ENCODE results near the gene CFAP46. TPM values are rescaled to one million over a fixed set of nuclear protein-coding genes. Genes with fewer than 3 reads are reported as not detected.

Gene CFAP46
- total RNA-seq, 4 donors from 2014 or later: 0.29 to 9.0 (median 2.7) TPM

DNA sequence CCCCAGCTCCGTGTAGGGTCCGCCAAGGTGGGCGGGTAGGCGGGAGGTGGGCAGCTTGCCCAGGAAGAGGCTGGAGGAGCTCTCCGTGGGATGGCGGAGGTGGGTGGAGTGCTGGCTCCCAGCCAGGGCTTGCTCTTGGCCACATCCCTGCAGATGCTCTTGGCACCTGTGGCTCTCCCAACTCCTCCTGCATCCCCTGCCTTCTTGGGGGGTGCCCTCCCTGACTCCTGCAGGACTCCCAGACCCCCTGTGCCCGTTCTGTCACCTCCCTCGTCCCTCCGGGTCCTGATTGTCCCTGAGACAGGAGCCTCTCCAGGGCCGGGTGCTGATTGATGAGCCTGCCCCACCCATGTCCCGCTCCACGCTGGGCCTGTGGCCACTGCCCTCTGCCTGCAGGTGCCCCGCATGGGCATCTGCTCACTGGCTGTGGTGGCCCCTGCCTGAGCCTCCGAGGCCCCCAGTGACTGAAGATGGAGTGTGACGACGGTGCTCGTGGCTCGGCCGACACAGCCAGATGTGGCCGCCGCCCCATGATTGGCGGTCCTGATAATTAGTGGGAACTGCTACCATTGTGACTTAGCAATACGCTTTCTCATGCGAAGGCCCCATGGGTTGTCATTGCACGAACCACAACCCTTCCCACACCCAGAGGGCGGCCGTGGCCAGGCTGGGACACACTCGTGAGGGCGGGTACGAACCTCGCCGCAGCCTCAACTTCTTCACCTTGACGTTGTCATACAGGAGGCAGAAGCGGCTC is 23.6 kb downstream of the CFAP46 start:
- H3K4me1 ChIP-seq: no peaks in the 10 kb centered on the region
- no peaks in the 10 kb centered on the region for H3K9me3 ChIP-seq
- no peaks in the 10 kb centered on the region for H3K27me3 ChIP-seq
- no peak overlapping the region for H3K4me3 ChIP-seq
- H3K36me3 ChIP-seq: no peaks in the 10 kb centered on the region
- no peak for DNase-seq
- intact Hi-C loops (cut with DNase I; ENCODE audit: low total_unique reads): no loop called here
- TF ChIP-seq POLR2A (IDR thresholded peaks at IDR 0.05): no peak
- TF ChIP-seq, protein P1, sequence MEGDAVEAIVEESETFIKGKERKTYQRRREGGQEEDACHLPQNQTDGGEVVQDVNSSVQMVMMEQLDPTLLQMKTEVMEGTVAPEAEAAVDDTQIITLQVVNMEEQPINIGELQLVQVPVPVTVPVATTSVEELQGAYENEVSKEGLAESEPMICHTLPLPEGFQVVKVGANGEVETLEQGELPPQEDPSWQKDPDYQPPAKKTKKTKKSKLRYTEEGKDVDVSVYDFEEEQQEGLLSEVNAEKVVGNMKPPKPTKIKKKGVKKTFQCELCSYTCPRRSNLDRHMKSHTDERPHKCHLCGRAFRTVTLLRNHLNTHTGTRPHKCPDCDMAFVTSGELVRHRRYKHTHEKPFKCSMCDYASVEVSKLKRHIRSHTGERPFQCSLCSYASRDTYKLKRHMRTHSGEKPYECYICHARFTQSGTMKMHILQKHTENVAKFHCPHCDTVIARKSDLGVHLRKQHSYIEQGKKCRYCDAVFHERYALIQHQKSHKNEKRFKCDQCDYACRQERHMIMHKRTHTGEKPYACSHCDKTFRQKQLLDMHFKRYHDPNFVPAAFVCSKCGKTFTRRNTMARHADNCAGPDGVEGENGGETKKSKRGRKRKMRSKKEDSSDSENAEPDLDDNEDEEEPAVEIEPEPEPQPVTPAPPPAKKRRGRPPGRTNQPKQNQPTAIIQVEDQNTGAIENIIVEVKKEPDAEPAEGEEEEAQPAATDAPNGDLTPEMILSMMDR (IDR thresholded peaks at IDR 0.05): no peak
- no peak overlapping the region for H3K27ac ChIP-seq

GRCh38 chr10:132918264-132918616 is 24.1 kb downstream of the CFAP46 start:
- TF ChIP-seq POLR2A (IDR thresholded peaks at IDR 0.05): no peak
- TF ChIP-seq, protein P1 (IDR thresholded peaks at IDR 0.05): no peak
- no peak for DNase-seq

GRCh38 chr10:132916956-132917666 is 25.3 kb downstream of the CFAP46 start:
- DNase-seq: no peak

More at GRCh38 chr10:132918264-132918616, 24.1 kb downstream of the CFAP46 start:
- intact Hi-C loops (cut with DNase I; ENCODE audit: low total_unique reads): no loop called here
- Histone ChIP-seq H3K9me3 (no peaks in the 10 kb centered on the region), H3K27me3 (no peaks in the 10 kb centered on the region), H3K4me3 (no peak overlapping the region), H3K36me3 (no peaks in the 10 kb centered on the region), H3K4me1 (no peaks in the 10 kb centered on the region), H3K27ac (no peak overlapping the region)

GRCh38 chr10:132916421-132916841 is 25.9 kb downstream of the CFAP46 start:
- intact Hi-C loops (cut with DNase I; ENCODE audit: low total_unique reads): no loop called here
- no peak for DNase-seq
- no peak for TF ChIP-seq POLR2A (IDR thresholded peaks at IDR 0.05)
- TF ChIP-seq, protein P1 (IDR thresholded peaks at IDR 0.05): no peak

More at GRCh38 chr10:132916956-132917666, 25.3 kb downstream of the CFAP46 start:
- Histone ChIP-seq H3K9me3 (no peaks in the 10 kb centered on the region), H3K4me1 (no peaks in the 10 kb centered on the region), H3K36me3 (no peaks in the 10 kb centered on the region), H3K4me3 (no peak overlapping the region), H3K27me3 (no peaks in the 10 kb centered on the region), H3K27ac (no peak overlapping the region)
- intact Hi-C loops (cut with DNase I; ENCODE audit: low total_unique reads): no loop called here
- TF ChIP-seq, protein P1 (IDR thresholded peaks at IDR 0.05): no peak
- no peak for TF ChIP-seq POLR2A (IDR thresholded peaks at IDR 0.05)

DNA sequence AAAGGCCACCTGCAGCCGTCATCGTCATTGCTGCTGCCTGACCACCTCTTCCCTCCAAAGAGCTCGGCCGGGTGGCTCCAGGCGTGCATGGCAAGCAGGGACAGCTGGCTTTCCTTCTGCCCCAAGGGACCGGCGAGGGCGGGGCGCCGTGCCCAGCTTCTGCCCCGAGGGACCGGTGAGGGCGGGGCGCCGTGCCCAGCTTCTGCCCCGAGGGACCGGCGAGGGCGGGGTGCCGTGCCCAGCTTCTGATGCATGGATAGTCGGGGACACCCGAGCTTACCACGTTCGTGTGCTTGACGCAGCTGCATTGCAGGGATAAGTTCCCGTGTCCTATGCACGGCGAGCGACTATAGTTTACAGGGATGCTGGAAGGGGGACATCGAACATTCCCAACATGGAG is 27.0 kb downstream of the CFAP46 start:
- Histone ChIP-seq H3K4me1 (no peaks in the 10 kb centered on the region), H3K27me3 (no peaks in the 10 kb centered on the region), H3K4me3 (no peak overlapping the region), H3K9me3 (no peaks in the 10 kb centered on the region), H3K36me3 (no peaks in the 10 kb centered on the region), H3K27ac (no peak overlapping the region)
- intact Hi-C loops (cut with DNase I; ENCODE audit: low total_unique reads): no loop called here
- TF ChIP-seq, protein P1 (IDR thresholded peaks at IDR 0.05): no peak
- no peak for DNase-seq

More at GRCh38 chr10:132916421-132916841, 25.9 kb downstream of the CFAP46 start:
- Histone ChIP-seq H3K27ac (no peak overlapping the region), H3K4me3 (no peak overlapping the region), H3K4me1 (no peaks in the 10 kb centered on the region), H3K9me3 (no peaks in the 10 kb centered on the region), H3K36me3 (no peaks in the 10 kb centered on the region), H3K27me3 (no peaks in the 10 kb centered on the region)

All from uterus (tissue), 4 donors.